A673 (cell line): ENCODE results near the gene SIN3B. TPM values are rescaled to one million over a fixed set of nuclear protein-coding genes. Genes with fewer than 3 reads are reported as not detected.

Source experiments
- BruUV-seq: library from RNA; stranded (reverse); fragments of 400-500 nt; replicated peaks from 2 replicates; lab custom pipeline; 2021; lab: Mats Ljungman, UMichigan
- CTCF ChIA-PET: fragments of 300-600 bp; sonication (Branson Sonifier 250); formaldehyde crosslinking; loops from one replicate; lab custom pipeline; 2022; ENCODE audit warnings: antibody characterized with exemption; lab: Charles Lee
- POLR2A ChIA-PET: fragments of 300-600 bp; sonication (Branson Sonifier 250); formaldehyde crosslinking; loops from one replicate; lab custom pipeline; 2022; ENCODE audit warnings: antibody characterized with exemption; ENCODE audit not compliant: low non-redundant PET; lab: Charles Lee
- DNase-seq: peaks from one replicate; pipeline ENCODE4 v3.0.0-alpha.2; 2015; ENCODE audit warnings: low spot score
- H3K27ac ChIP-seq: fragments of 200-600 bp; sonication (generic); 2 replicates; pipeline ENCODE4 v1.5.1; 2016; ENCODE audit warnings: mixed run types, low read depth, mild to moderate bottlenecking, mixed read lengths, antibody characterized with exemption, low read length; ENCODE audit not compliant: poor library complexity, severe bottlenecking
- H3K27me3 ChIP-seq: fragments of 200-600 bp; sonication (generic); replicated peaks from 2 replicates; pipeline ENCODE4 v1.6.1; 2017; ENCODE audit warnings: mixed run types, low read depth, mild to moderate bottlenecking, mixed read lengths, antibody characterized with exemption, low read length; ENCODE audit not compliant: insufficient read depth, poor library complexity
- H3K36me3 ChIP-seq: fragments of 200-600 bp; sonication (generic); 2 replicates; pipeline ENCODE4 v1.6.1; 2016; ENCODE audit warnings: mixed run types, mild to moderate bottlenecking, mixed read lengths, antibody characterized with exemption, low read length; ENCODE audit not compliant: insufficient read depth, poor library complexity, severe bottlenecking
- H3K4me1 ChIP-seq: fragments of 200-600 bp; sonication (generic); 2 replicates; pipeline ENCODE4 v1.6.1; 2017; ENCODE audit warnings: mixed run types, mild to moderate bottlenecking, mixed read lengths, antibody characterized with exemption, low read length; ENCODE audit not compliant: insufficient read depth, poor library complexity, severe bottlenecking
- H3K4me3 ChIP-seq: fragments of 200-600 bp; sonication (generic); 2 replicates; pipeline ENCODE4 v1.5.1; 2016; ENCODE audit warnings: low read depth, mixed run types, mild to moderate bottlenecking, mixed read lengths, low read length; ENCODE audit not compliant: poor library complexity, severe bottlenecking
- H3K9me3 ChIP-seq: fragments of 200-600 bp; sonication (generic); 2 replicates; pipeline ENCODE4 v1.6.1; 2016; ENCODE audit warnings: mixed run types, low read depth, mild to moderate bottlenecking, mixed read lengths, antibody characterized with exemption, low read length; ENCODE audit not compliant: poor library complexity, severe bottlenecking
- CTCF ChIP-seq: fragments of 300-800, 200-600 bp; sonication (generic); conservative IDR thresholded peaks from 2 replicates; pipeline ENCODE4 v1.5.1; 2017; ENCODE audit warnings: low read depth, mild to moderate bottlenecking, antibody characterized with exemption, low read length, moderate library complexity, mixed read lengths
- EZH2 ChIP-seq: fragments of 200-600 bp; sonication (generic); IDR thresholded peaks from 2 replicates; pipeline ENCODE4 v1.6.1; 2017; ENCODE audit warnings: borderline replicate concordance, low read depth, mild to moderate bottlenecking, mixed read lengths, antibody characterized with exemption, low read length; ENCODE audit not compliant: poor library complexity, severe bottlenecking
- intact Hi-C: fragments of 100-400 bp; cut with micrococcal nuclease; formaldehyde crosslinking; loops from one replicate; pipeline ENCODE4 v1.10.0; 2022; ENCODE audit not compliant: unreplicated experiment
- total RNA-seq: library from RNA; stranded (reverse); gene quantifications from 2 replicates; pipeline ENCODE4 v1.2.3, GENCODE V29; 2021

SIN3B gene
- total RNA-seq, 1 experiment from 2014 or later: 76.7 TPM

DNA sequence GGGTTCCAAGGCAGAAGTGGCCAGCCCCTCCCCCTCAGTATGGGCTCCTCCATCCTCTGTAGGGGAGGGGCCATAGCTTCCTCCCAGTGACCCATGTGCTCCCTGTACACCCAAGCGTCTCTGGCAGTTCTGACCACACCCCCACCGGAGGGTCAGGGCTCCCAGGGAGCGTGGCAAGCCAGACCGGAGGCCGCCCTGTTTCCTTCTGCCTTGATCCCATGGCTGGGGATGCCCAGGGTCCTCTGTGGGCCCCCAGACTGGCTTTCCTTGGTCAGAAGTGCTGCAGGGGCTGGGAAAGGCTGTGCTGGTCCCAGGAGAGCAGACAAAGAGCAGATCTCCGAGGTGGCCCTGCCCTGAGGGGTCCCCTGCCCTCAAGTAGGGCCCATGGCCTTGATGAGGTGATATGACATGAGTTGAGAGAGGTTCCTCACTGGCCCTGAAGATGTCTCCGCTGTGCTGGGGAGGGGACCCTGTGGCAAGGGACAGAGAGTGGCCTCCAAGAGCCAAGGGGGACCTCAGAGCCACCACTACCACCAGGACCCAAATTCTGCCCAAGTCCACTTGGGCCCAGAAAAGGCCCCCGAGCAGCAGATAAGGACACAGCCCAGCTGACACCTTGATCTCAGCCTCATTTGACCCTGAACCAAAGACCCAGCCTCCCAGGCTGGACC lies 51.8 kb downstream of the SIN3B start:
- intact Hi-C loops: no loop called here
- TF ChIP-seq EZH2: no peak
- no peak for TF ChIP-seq CTCF
- no peak overlapping the region for H3K4me3 ChIP-seq
- CTCF ChIA-PET: no interaction called here
- POLR2A ChIA-PET: no interaction called here
- no peak for DNase-seq
- no peaks in the 10 kb centered on the region for H3K27me3 ChIP-seq
- H3K4me1 ChIP-seq: no peaks in the 10 kb centered on the region
- H3K27ac ChIP-seq: no peak overlapping the region
- no TSS peak for BruUV-seq
- peaks cover 34% of the 10 kb centered on the region for H3K36me3 ChIP-seq
- peaks cover 21% of the 10 kb centered on the region for H3K9me3 ChIP-seq

DNA sequence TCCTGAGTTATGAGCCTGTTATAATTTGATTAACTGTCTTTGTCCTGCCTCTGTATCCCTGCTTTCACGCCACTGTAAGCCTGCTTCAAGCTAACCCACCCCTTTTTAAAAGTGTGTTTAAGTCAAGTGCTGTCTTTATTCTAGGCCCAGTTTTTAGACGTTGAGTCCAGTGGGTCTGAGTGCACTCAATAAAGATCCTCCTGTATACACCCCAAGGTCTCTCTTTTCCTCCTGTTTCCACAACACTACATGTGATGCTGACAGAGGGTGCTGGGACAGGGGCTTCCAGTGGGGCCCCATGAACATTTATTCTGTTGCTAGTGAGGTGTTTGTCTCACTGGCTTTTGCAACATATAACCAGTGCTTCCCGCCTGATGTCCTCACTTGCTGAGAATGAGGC lies 52.9 kb downstream of the SIN3B start:
- Histone ChIP-seq H3K4me1 (no peaks in the 10 kb centered on the region), H3K27me3 (no peaks in the 10 kb centered on the region), H3K27ac (no peak overlapping the region), H3K9me3 (peaks cover 21% of the 10 kb centered on the region), H3K36me3 (peaks cover 29% of the 10 kb centered on the region), H3K4me3 (no peak overlapping the region)
- ChIA-PET CTCF (no interaction called here), POLR2A (interaction anchor here (0.7 kb wide), 1 partner anchor 407 kb away, joined by 3 read pairs; no protein-coding TSS in a partner anchor)
- no peak for DNase-seq
- no TSS peak for BruUV-seq
- TF ChIP-seq CTCF: no peak
- no peak for TF ChIP-seq EZH2
- intact Hi-C loops: no loop called here

GRCh38 chr19:16883522-16883921 lies 54.3 kb downstream of the SIN3B start:
- H3K4me3 ChIP-seq: no peak overlapping the region
- CTCF ChIA-PET: no interaction called here
- BruUV-seq: no TSS peak
- TF ChIP-seq CTCF: no peak
- TF ChIP-seq EZH2: no peak
- intact Hi-C loops: no loop called here
- no peak overlapping the region for H3K27ac ChIP-seq
- peaks cover 21% of the 10 kb centered on the region for H3K9me3 ChIP-seq
- no peaks in the 10 kb centered on the region for H3K27me3 ChIP-seq
- DNase-seq: no peak
- H3K4me1 ChIP-seq: no peaks in the 10 kb centered on the region
- peaks cover 17% of the 10 kb centered on the region for H3K36me3 ChIP-seq
- POLR2A ChIA-PET: no interaction called here
